HG03135 (cell line): ENCODE measurements around the gene ERICH4.

Experiments
- ATAC-seq: cut with Tn5 transposase; IDR thresholded peaks from one replicate; pipeline ENCODE4 v1.9.1; 2021; ENCODE audit warnings: mild to moderate bottlenecking, moderate library complexity; ENCODE audit not compliant: unreplicated experiment

The ERICH4 gene

GRCh38 chr19:41413947-41414346 is 29.0 kb upstream of the ERICH4 start:
- no peak for ATAC-seq

GRCh38 chr19:41414461-41414860 is 28.5 kb upstream of the ERICH4 start:
- ATAC-seq: no peak

- no peak for ATAC-seq
These were observed 27.8 kb upstream of the ERICH4 start for GRCh38 chr19:41415154-41415571.

- no peak for ATAC-seq
These were observed 26.7 kb upstream of the ERICH4 start for GRCh38 chr19:41416194-41416674.

- no peak for ATAC-seq
These were observed 22.7 kb upstream of the ERICH4 start for GRCh38 chr19:41420101-41420880.

GRCh38 chr19:41421314-41421713 is 21.6 kb upstream of the ERICH4 start:
- no peak for ATAC-seq

- no peak for ATAC-seq
These were observed 21.0 kb upstream of the ERICH4 start for GRCh38 chr19:41421973-41422372.

- no peak for ATAC-seq
These were observed 20.5 kb upstream of the ERICH4 start for GRCh38 chr19:41422456-41422855.

GRCh38 chr19:41422955-41423354 is 20.0 kb upstream of the ERICH4 start:
- no peak for ATAC-seq

GRCh38 chr19:41424335-41425173 is 18.4 kb upstream of the ERICH4 start:
- ATAC-seq: no peak

GRCh38 chr19:41425174-41426115 is 17.5 kb upstream of the ERICH4 start:
- no peak for ATAC-seq

- no peak for ATAC-seq
These were observed 16.7 kb upstream of the ERICH4 start for GRCh38 chr19:41426116-41426841.

GRCh38 chr19:41426952-41427646 is 15.9 kb upstream of the ERICH4 start, which contains the start of gene B3GNT8:
Gene B3GNT8 (minus strand): TSS chr19:41427374. CDS start chr19:41426778, 596 bp downstream.
- ATAC-seq: no peak

GRCh38 chr19:41427647-41428480 is 15.1 kb upstream of the ERICH4 start:
- ATAC-seq: no peak

GRCh38 chr19:41428481-41428859 is 14.5 kb upstream of the ERICH4 start:
- ATAC-seq: no peak

- no peak for ATAC-seq
These were observed 12.0 kb upstream of the ERICH4 start for GRCh38 chr19:41430922-41431321.

- ATAC-seq: no peak
These were observed 11.2 kb upstream of the ERICH4 start for GRCh38 chr19:41431426-41432386.
